Measurements from ENCODE around the gene ENOX1.

ENOX1 gene

DNA sequence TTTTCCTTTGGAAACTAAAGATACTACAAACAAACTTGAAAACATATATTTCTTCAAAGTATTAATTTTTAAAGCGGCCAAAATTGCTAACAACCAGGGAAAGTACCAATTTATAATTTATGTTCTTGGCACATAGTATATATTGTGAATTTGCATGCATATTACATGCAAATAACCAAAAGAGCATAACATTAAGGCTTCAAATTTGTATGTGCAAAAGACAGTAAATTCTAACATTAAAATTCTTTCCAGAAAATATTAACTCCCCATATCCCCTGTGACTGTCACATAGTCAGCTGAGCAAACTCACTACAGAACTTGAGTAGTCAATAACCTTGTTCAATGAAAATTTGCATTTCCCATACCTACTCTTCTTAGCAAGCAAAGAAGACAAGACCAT is 133.4 kb downstream of the ENOX1 start:
- POLR2A ChIA-PET, result no interaction called here
- Histone ChIP-seq H3K36me3 (ENCODE audit: control insufficient read depth in 2 of 2, insufficient read depth in 1 of 2, low read length in 2 of 2) (no peaks in the 10 kb centered on the region), H3K27ac (ENCODE audit: extremely low read depth, low read depth, low read length) (no peak overlapping the region), H3K4me1 (ENCODE audit: control insufficient read depth, insufficient read depth, low read length) (no peaks in the 10 kb centered on the region), H3K4me3 (ENCODE audit: low read depth, low read length) (no peak overlapping the region), H3K9me3 (ENCODE audit: control insufficient read depth, insufficient read depth, low read depth, low read length) (no peaks in the 10 kb centered on the region)
- CTCF ChIA-PET, result no interaction called here
- no peak for TF ChIP-seq MYNN (tag by site-specific recombination; IDR thresholded peaks at IDR 0.05; ENCODE audit: borderline replicate concordance)

DNA sequence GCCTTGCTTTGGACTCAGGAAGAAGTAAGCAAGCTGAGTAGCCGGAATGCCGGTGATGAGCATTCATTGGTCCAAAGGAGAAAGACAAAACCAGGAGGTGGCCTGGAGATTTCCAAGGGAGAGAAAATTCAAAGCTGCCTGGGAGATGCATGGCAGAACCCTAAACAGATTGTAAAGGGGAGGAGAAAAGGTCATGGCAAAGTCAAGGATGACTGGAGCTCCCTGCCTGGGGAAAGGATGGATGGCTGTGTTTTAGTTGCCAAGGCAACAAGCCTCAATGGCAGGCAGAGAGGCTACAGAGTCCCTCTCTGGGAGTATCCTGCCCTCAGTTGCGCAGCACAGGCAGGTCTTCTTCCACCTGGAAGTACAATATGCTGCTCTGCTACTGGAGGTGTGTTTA is 134.0 kb downstream of the ENOX1 start:
- H3K4me3 ChIP-seq (ENCODE audit: low read depth, low read length), result no peak overlapping the region
- no peaks in the 10 kb centered on the region for H3K4me1 ChIP-seq (ENCODE audit: control insufficient read depth, insufficient read depth, low read length)
- TF ChIP-seq SP7 (tag by site-specific recombination; IDR thresholded peaks at IDR 0.05) (no peak), ZNF174 (tag by site-specific recombination; IDR thresholded peaks at IDR 0.05) (no peak), ZBTB48 (tag by site-specific recombination; IDR thresholded peaks at IDR 0.05) (no peak), IKZF3 (tag by site-specific recombination; IDR thresholded peaks at IDR 0.05) (no peak), ZNF157 (tag by site-specific recombination; IDR thresholded peaks at IDR 0.05) (no peak), ZIC2 (tag by site-specific recombination; IDR thresholded peaks at IDR 0.05) (no peak), ZNF394 (tag by site-specific recombination; IDR thresholded peaks at IDR 0.05; ENCODE audit: borderline replicate concordance) (no peak), PRDM1 (tag by site-specific recombination; IDR thresholded peaks at IDR 0.05) (no peak), SCRT1 (tag by site-specific recombination; IDR thresholded peaks at IDR 0.05; ENCODE audit: borderline replicate concordance) (no peak), KLF7 (tag by site-specific recombination; IDR thresholded peaks at IDR 0.05; ENCODE audit: borderline replicate concordance) (no peak)
- no peak overlapping the region for H3K27ac ChIP-seq (ENCODE audit: extremely low read depth, low read depth, low read length)
- POLR2A ChIA-PET, result no interaction called here
- H3K36me3 ChIP-seq (ENCODE audit: control insufficient read depth in 2 of 2, insufficient read depth in 1 of 2, low read length in 2 of 2), result no peaks in the 10 kb centered on the region
- no peaks in the 10 kb centered on the region for H3K9me3 ChIP-seq (ENCODE audit: control insufficient read depth, insufficient read depth, low read depth, low read length)
- CTCF ChIA-PET, result no interaction called here

- Histone ChIP-seq H3K27ac (ENCODE audit: extremely low read depth, low read depth, low read length) (no peak overlapping the region), H3K36me3 (ENCODE audit: control insufficient read depth in 2 of 2, insufficient read depth in 1 of 2, low read length in 2 of 2) (no peaks in the 10 kb centered on the region), H3K4me3 (ENCODE audit: low read depth, low read length) (no peak overlapping the region), H3K9me3 (ENCODE audit: control insufficient read depth, insufficient read depth, low read depth, low read length) (no peaks in the 10 kb centered on the region), H3K4me1 (ENCODE audit: control insufficient read depth, insufficient read depth, low read length) (no peaks in the 10 kb centered on the region)
- TF ChIP-seq ZNF529 (tag by site-specific recombination; IDR thresholded peaks at IDR 0.05; ENCODE audit: insufficient replicate concordance), result no peak
- TF ChIP-seq ZNF514 (tag by site-specific recombination; IDR thresholded peaks at IDR 0.05), result no peak
- CTCF ChIA-PET, result interaction anchor here (0.7 kb wide), 1 partner anchor 237 kb away, joined by 3 read pairs; no protein-coding TSS in a partner anchor
- POLR2A ChIA-PET, result no interaction called here
These were observed 135.9 kb downstream of the ENOX1 start for GRCh38 chr13:43650882-43651281.

- TF ChIP-seq KLF9 (tag by site-specific recombination; IDR thresholded peaks at IDR 0.05; ENCODE audit: low read depth) (no peak), ZBTB20 (tag by site-specific recombination; IDR thresholded peaks at IDR 0.05) (no peak), ZFP69B (tag by site-specific recombination; IDR thresholded peaks at IDR 0.05) (no peak), ZNF133 (tag by site-specific recombination; IDR thresholded peaks at IDR 0.05) (no peak)
- TF ChIP-seq, protein P1, sequence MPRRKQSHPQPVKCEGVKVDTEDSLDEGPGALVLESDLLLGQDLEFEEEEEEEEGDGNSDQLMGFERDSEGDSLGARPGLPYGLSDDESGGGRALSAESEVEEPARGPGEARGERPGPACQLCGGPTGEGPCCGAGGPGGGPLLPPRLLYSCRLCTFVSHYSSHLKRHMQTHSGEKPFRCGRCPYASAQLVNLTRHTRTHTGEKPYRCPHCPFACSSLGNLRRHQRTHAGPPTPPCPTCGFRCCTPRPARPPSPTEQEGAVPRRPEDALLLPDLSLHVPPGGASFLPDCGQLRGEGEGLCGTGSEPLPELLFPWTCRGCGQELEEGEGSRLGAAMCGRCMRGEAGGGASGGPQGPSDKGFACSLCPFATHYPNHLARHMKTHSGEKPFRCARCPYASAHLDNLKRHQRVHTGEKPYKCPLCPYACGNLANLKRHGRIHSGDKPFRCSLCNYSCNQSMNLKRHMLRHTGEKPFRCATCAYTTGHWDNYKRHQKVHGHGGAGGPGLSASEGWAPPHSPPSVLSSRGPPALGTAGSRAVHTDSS (tag by site-specific recombination; IDR thresholded peaks at IDR 0.05), result no peak
- Histone ChIP-seq H3K36me3 (ENCODE audit: control insufficient read depth in 2 of 2, insufficient read depth in 1 of 2, low read length in 2 of 2) (no peaks in the 10 kb centered on the region), H3K27ac (ENCODE audit: extremely low read depth, low read depth, low read length) (no peak overlapping the region), H3K4me3 (ENCODE audit: low read depth, low read length) (no peak overlapping the region), H3K9me3 (ENCODE audit: control insufficient read depth, insufficient read depth, low read depth, low read length) (no peaks in the 10 kb centered on the region), H3K4me1 (ENCODE audit: control insufficient read depth, insufficient read depth, low read length) (no peaks in the 10 kb centered on the region)
- ChIA-PET POLR2A (no interaction called here), CTCF (no interaction called here)
These were observed 138.0 kb downstream of the ENOX1 start for GRCh38 chr13:43648733-43649132.

Data from HEK293 (cell line).